Activated T-helper 2 cell treated with anti-CD3 and anti-CD28 coated beads, Interferon-gamma antibody, Interleukin-2, Interleukin-4, amounts not matched to agents 10 μg/mL and 5 μg/mL and 100 μg/mL, durations not matched to agents 14 hours and 24 hours and 36 hours (primary cell): ENCODE results near the gene CD200. TPM values are rescaled to one million over a fixed set of nuclear protein-coding genes. Genes with fewer than 3 reads are reported as not detected.
"Not testable (repeated sequence)": the region's sequence is repeated elsewhere in the genome, so short reads cannot be mapped to it uniquely, and the experiment has no call there.

ENCODE experiments used
- DNase-seq: peaks from one replicate; pipeline ENCODE4 v3.0.0; 2021; ENCODE audit warnings: low spot score
- H3K27ac Mint-ChIP-seq: one replicate; pipeline ENCODE4 v1.8.0; 2021; ENCODE audit warnings: mixed read lengths
- H3K27me3 Mint-ChIP-seq: one replicate; pipeline ENCODE4 v1.8.0; 2021; ENCODE audit warnings: low read depth, mixed read lengths
- H3K36me3 Mint-ChIP-seq: one replicate; pipeline ENCODE4 v1.8.0; 2021; ENCODE audit warnings: low read depth, mixed read lengths
- H3K4me1 Mint-ChIP-seq: one replicate; pipeline ENCODE4 v1.8.0; 2021; ENCODE audit warnings: low read depth, mixed read lengths
- H3K4me3 Mint-ChIP-seq: one replicate; pipeline ENCODE4 v1.8.0; 2021; ENCODE audit warnings: low read depth, mild to moderate bottlenecking, moderate library complexity, mixed read lengths
- H3K9me3 Mint-ChIP-seq: one replicate; pipeline ENCODE4 v1.8.0; 2021; ENCODE audit warnings: mixed read lengths
- intact Hi-C: fragments of 100-400 bp; cut with micrococcal nuclease; formaldehyde crosslinking; loops from one replicate; pipeline ENCODE4 v1.15.1; 2023
- total RNA-seq: library from RNA; stranded (reverse); gene quantifications from 2 replicates; pipeline ENCODE4 v1.2.3, GENCODE V29; 2022

Gene CD200
- total RNA-seq, 1 donor from 2014 or later, result 60.3 TPM

DNA sequence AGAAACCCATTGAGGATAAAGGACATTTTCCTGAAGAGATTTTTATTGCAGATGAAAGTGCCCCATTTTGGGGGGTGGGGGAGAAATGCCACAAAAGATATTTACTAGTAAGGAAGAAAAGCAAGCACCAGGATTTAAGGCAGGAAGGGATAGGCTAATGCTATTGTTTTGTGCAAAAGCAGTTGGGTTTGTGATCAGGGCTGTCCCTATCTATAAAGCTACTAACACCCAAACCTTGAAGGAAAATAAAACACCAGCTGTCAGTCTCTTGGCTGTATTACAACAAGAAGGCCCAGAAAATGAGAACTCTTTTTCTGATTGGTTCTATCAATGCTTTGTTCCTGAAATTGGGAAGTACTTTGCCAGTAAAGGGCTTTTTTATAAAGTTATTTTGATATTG is 56.0 kb downstream of the CD200 start:
- Mint-ChIP-seq H3K36me3 (peaks cover 14% of the 10 kb centered on the region), H3K4me1 (peaks cover 63% of the 10 kb centered on the region), H3K27ac (peak overlapping the region; percentile 25), H3K4me3 (no peak overlapping the region), H3K9me3 (peaks cover 19% of the 10 kb centered on the region), H3K27me3 (no peaks in the 10 kb centered on the region)
- intact Hi-C loops, result loop anchor here (10.0 kb wide), 2 partner anchors 286 to 784 kb away; no protein-coding TSS in a partner anchor
- no peak for DNase-seq

DNA sequence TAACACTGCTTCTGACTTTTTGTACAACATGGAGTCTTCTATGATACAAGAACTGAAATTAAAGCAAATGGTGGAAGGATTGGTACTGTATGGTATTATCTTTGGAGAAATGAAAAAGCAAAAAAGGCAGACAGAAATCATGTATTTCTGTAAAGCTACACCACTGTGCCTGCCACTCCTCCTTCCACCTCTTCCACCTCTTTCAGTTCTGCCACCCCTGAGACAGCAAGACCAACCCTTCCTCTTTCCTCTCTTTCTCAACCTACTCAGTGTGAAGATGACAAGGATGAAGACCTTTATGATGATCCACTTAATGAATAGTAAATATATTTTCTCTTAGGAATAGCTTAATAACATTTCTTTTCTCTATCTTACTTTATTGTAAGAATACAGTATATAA is 57.0 kb downstream of the CD200 start:
- H3K27ac Mint-ChIP-seq, result peak overlapping the region; percentile 43
- no peak overlapping the region for H3K4me3 Mint-ChIP-seq
- intact Hi-C loops, result loop anchor here (10.0 kb wide), 2 partner anchors 285 to 785 kb away; no protein-coding TSS in a partner anchor
- peaks cover 19% of the 10 kb centered on the region for H3K9me3 Mint-ChIP-seq
- H3K27me3 Mint-ChIP-seq, result no peaks in the 10 kb centered on the region
- peaks cover 59% of the 10 kb centered on the region for H3K4me1 Mint-ChIP-seq
- peaks cover 14% of the 10 kb centered on the region for H3K36me3 Mint-ChIP-seq
- no peak for DNase-seq

DNA sequence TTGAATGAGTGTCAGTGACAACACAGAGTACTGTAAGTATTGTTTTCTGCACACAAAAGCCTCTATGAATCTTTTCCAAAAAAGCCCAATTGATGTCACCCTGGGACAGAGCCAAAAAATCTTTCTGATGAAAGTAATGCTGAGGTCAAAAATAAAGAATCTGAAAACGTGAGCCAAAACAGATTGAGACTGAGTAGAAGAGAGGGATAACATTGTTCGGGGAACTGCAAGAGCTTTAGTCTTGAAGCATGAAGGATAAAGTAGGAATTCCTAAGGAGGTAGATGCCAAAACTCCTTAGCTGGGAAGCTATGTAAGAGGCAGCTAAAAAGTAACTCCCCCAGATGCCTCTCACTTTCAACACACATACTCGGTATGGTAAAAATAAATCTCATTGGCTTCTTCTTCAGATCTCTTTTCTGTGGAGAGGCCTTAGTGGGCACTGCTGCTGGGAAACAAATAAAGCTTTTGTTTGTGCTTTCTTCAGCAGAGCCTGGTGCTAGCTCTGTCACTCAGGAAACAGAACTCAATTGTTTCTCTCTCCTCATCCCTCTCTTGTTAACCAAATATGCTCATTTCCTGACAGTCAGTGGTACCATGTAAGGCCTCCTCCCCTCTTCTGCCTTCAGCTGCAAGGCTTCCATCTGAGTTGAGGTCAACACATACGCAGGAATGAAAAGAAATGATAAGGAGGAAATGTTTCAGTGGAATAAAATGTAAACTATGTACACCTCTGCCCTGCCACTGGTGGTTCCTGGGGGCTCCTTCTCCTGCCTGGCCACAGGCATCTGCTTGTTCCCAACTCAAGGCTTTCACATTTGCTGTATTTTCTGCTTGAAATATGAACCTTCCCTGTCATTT is 58.1 kb downstream of the CD200 start:
- Mint-ChIP-seq H3K4me3 (no peak overlapping the region), H3K9me3 (peaks cover 17% of the 10 kb centered on the region), H3K27me3 (no peaks in the 10 kb centered on the region), H3K27ac (peak overlapping the region; percentile 65), H3K36me3 (peaks cover 14% of the 10 kb centered on the region), H3K4me1 (peaks cover 58% of the 10 kb centered on the region)
- intact Hi-C loops, result loop anchor here (1.0 kb wide), 1 partner anchor 8 kb away; no protein-coding TSS in a partner anchor
- DNase-seq, result no peak

DNA sequence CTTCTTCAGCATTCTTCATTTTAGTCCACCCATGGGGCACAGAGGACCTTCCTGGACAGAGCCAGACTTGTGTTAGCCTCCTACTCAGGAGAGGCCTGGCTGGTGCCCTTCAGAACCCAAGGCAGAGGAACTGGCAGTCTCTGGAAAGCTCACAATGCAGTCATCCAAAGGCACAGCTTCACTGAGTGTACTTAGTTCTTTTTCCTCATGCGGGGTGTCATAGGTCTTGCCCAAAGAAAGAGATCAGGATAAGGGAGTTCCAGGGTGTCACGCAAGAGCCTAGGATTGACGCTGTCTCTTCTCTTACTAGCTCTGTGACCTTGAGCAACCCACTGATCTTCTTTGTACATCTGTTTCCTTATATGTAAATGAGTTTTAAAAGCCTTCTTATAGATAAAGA is 58.7 kb downstream of the CD200 start:
- peaks cover 16% of the 10 kb centered on the region for H3K9me3 Mint-ChIP-seq
- H3K4me3 Mint-ChIP-seq, result no peak overlapping the region
- DNase-seq, result no peak
- H3K27ac Mint-ChIP-seq, result peak overlapping the region; percentile 65
- peaks cover 61% of the 10 kb centered on the region for H3K4me1 Mint-ChIP-seq
- H3K36me3 Mint-ChIP-seq, result peaks cover 14% of the 10 kb centered on the region
- H3K27me3 Mint-ChIP-seq, result no peaks in the 10 kb centered on the region
- intact Hi-C loops, result loop anchor here (1.0 to 2.0 kb wide), 2 partner anchors 8 to 13 kb away; no protein-coding TSS in a partner anchor

DNA sequence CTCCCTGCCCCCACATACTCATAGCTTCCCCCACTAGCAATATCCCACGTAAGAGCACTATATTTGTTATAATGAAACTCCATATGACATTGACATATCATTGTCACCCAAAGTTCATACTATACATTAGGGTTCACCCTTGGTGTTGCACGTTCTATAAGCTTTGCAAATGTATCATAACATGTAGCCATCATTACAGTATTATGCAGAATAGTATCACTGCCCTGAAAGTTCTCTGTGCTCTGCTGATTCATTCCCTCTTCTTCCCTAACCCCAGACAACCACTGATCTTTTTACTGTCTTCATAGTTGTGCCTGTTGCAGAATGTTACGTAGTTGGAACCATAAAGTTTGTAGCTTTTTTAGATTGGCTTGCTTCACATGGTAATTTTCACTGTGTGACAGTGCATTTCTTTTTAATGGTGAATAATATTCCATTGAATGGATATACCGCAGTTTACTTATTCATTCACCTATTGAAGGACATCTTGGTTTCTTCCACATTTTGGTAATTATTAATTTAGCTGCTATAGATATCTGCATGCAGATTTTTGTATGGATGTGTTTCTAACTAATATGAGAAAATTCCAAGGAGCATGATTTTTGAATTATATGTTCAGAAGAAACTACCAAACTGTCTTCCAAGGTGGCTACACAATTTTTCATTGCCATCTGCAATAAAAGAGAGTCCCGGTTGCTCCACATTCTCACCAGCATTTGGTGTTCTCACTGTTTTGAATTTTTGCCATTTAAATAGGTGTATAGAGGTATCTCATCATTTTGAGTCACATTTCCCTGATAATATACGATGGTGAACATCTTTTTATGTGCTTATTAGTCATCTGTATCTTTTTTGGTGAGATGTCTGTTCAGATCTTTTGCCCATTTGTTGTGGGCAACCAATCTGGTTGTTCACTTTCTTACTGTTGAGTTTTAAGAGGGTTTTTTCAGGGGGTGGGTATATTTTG is 59.7 kb downstream of the CD200 start:
- peaks cover 16% of the 10 kb centered on the region for H3K9me3 Mint-ChIP-seq
- H3K27ac Mint-ChIP-seq, result peak overlapping the region; percentile 62
- intact Hi-C loops, result loop anchor here (2.0 kb wide), 1 partner anchor 14 kb away; no protein-coding TSS in a partner anchor
- no peaks in the 10 kb centered on the region for H3K27me3 Mint-ChIP-seq
- no peak for DNase-seq
- peaks cover 63% of the 10 kb centered on the region for H3K4me1 Mint-ChIP-seq
- H3K36me3 Mint-ChIP-seq, result peaks cover 16% of the 10 kb centered on the region
- no peak overlapping the region for H3K4me3 Mint-ChIP-seq

DNA sequence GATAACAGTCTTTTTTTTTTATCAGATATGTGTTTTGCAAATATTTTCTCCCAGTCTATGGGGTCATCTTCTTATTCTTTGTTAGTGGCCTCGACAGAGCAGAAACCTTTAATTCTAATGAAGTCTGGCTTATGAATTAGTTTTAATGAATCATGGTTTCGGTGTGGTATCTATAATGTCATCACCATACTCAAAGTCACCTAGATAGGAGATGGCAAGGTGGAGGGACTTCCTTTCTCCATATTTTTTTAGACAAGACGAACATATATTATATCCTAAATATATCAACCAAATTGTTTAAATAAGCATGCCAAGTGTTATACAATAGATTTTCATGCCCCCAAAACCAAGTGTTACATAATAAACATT is 60.4 kb downstream of the CD200 start:
- Mint-ChIP-seq H3K4me3 (no peak overlapping the region), H3K36me3 (peaks cover 14% of the 10 kb centered on the region), H3K9me3 (peaks cover 16% of the 10 kb centered on the region), H3K4me1 (peaks cover 63% of the 10 kb centered on the region), H3K27ac (no peak overlapping the region), H3K27me3 (no peaks in the 10 kb centered on the region)
- no peak for DNase-seq
- intact Hi-C loops, result loop anchor here (2.0 kb wide), 1 partner anchor 15 kb away; no protein-coding TSS in a partner anchor

DNA sequence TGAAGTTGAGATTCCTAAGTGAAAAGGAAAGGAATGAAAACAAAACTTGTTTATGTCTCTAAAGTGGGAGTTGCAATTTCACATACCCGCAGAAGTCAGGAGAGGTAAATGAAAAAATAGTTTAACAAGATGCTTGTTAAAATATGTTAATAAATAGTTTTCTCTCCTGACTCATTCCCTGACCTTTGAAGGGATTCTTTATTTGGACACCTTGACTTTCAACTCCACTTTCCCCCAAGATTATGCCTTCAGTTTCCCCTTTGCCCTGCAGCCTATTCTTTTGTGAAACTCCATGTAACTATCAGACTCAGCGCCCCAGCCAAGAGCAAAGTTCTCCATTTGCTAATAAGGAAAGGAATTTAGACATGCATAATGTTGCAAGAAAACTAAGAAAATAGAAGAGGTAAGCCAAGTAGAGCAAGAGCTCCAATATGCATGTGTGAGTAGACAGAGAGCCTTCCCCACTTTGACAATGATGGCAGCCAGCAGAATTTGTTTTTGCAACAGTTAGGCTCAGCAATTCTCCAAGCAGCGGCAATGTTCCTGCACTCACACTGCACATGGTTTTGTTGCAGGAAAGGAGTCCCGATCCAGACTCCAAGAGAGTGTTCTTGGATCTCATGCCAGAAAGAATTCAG is 61.2 kb downstream of the CD200 start:
- H3K27me3 Mint-ChIP-seq, result no peaks in the 10 kb centered on the region
- peaks cover 55% of the 10 kb centered on the region for H3K4me1 Mint-ChIP-seq
- intact Hi-C loops, result no loop called here
- no peak overlapping the region for H3K27ac Mint-ChIP-seq
- peaks cover 16% of the 10 kb centered on the region for H3K9me3 Mint-ChIP-seq
- H3K4me3 Mint-ChIP-seq, result no peak overlapping the region
- peaks cover 13% of the 10 kb centered on the region for H3K36me3 Mint-ChIP-seq
- DNase-seq, result no peak

DNA sequence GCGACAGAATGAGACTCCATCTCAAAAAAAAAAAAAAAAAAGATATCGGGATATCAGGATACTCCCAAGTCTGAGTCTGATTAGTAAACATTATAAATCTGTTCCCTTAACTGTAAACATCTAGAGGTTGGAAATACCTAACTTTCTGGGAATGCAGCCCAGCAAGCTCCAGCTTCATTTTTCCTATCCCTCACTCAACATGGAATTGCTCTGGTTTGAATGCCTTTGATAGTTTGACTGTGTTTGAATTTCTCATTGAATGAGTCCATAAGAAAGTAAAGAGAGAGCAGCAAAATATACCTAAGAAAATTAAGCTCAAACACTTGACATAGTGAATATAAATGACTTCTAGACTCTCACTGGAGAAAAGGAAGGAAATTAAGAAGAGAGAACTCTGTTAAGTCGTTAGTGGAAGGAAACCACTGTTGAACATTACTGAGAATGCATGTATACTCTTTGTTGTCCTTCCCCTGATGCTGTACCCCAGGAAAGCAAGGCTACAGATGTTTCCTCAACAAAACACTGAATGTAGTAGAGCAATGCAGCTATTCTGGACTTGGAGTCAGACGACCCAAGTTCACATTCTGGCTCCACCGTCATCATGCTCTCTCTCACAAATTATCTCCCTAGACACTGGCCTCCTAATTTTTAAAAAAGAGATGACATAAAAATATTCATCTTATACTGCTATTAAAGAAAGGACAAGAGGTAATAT is 62.4 kb downstream of the CD200 start:
- no peaks in the 10 kb centered on the region for H3K27me3 Mint-ChIP-seq
- DNase-seq, result no peak
- H3K4me3 Mint-ChIP-seq, result no peak overlapping the region
- H3K36me3 Mint-ChIP-seq, result peaks cover 13% of the 10 kb centered on the region
- peaks cover 45% of the 10 kb centered on the region for H3K4me1 Mint-ChIP-seq
- intact Hi-C loops, result no loop called here
- no peak overlapping the region for H3K27ac Mint-ChIP-seq
- peaks cover 16% of the 10 kb centered on the region for H3K9me3 Mint-ChIP-seq

DNA sequence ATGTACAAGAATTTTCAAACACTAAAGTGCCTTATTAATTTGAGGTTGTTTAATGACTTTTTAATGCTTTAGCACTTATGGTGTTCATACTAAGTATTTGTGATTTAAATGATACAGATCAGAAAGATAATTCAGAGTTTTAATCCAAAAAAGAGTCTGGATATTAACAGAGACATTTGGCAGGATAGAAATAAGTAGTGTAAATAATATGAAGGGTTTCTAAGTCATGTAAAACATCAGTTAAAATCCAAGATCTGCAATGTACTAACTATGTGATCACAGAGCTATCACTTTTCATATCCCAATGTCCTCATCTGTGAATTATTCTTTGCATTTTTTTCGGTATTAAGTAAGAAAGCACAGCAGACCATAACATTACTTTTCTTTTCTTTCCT is 62.9 kb downstream of the CD200 start:
- no peak for DNase-seq
- Mint-ChIP-seq H3K27ac (no peak overlapping the region), H3K27me3 (no peaks in the 10 kb centered on the region), H3K4me1 (peaks cover 45% of the 10 kb centered on the region), H3K36me3 (peaks cover 13% of the 10 kb centered on the region), H3K4me3 (no peak overlapping the region), H3K9me3 (peaks cover 16% of the 10 kb centered on the region)
- intact Hi-C loops, result no loop called here

DNA sequence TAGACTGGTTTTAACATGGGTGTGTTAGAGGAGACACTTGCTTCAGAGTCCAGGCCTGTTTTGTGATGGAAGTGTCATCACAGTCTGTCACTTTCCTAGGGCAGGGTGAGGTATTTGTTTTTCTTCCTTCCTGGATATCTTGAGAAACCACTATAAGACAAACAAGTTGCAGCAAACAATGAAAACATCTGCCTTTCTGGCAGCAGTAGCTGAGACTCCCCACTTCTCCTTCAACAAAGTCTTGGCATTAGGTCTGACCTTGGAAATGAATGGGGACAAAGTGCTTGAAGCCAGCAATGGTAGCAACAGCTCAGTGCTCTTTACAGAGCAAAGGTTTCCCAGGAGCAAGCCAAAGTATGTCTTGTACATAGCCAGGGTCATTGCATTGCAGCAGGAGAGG is 64.6 kb downstream of the CD200 start:
- Mint-ChIP-seq H3K36me3 (peaks cover 10% of the 10 kb centered on the region), H3K4me3 (no peak overlapping the region), H3K4me1 (peaks cover 32% of the 10 kb centered on the region), H3K9me3 (peaks cover 12% of the 10 kb centered on the region), H3K27me3 (no peaks in the 10 kb centered on the region), H3K27ac (no peak overlapping the region)
- intact Hi-C loops, result no loop called here
- DNase-seq, result no peak

DNA sequence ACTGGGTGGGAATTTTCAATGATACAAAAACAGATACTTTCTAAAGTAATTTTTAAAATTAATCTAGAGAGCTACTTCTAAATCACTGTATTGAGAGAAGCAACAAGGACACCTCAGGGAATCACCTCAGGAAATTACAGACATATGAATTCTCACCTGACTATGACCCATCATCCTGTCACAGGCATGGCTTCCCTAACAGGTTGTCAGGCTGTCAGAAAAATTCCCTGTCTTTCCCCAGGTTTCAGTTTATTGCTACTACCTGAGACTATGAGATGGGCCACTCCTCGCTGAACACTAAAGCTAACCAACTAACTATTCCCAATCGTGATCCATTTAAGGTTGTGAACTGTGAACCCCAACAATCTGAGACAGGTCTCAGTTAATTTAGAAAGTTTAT is 66.1 kb downstream of the CD200 start:
- no peak overlapping the region for H3K4me3 Mint-ChIP-seq
- no peaks in the 10 kb centered on the region for H3K9me3 Mint-ChIP-seq
- no peaks in the 10 kb centered on the region for H3K27me3 Mint-ChIP-seq
- no peak overlapping the region for H3K27ac Mint-ChIP-seq
- intact Hi-C loops, result no loop called here
- H3K36me3 Mint-ChIP-seq, result peaks cover 2% of the 10 kb centered on the region
- H3K4me1 Mint-ChIP-seq, result peaks cover 22% of the 10 kb centered on the region
- DNase-seq, result no peak

DNA sequence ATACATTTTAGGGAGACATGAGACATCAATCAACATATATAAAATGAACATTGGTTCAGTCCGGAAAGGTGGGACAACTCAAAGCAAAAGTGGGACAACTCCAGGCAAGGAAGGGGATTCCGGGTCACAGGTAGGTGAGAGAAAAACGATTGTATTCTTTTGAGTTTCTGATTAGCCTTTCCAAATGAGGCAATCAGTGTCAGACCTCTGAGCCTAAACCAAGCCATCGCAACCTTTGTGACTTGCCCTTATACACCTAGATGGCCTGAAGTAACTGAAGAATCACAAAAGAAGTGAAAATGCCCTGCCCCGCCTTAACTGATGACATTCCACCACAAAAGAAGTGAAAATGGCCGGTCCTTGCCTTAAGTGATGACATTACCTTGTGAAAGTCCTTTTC is 66.6 kb downstream of the CD200 start:
- intact Hi-C loops, H3K27me3 Mint-ChIP-seq, H3K27ac Mint-ChIP-seq, H3K36me3 Mint-ChIP-seq, DNase-seq, H3K9me3 Mint-ChIP-seq, H3K4me3 Mint-ChIP-seq: not testable (repeated sequence)
- peaks cover 20% of the 10 kb centered on the region for H3K4me1 Mint-ChIP-seq
